HG03095 (cell line): ENCODE data around the gene ADARB1.

ENCODE experiments used
- ATAC-seq: cut with Tn5 transposase; IDR thresholded peaks from one replicate; pipeline ENCODE4 v1.9.1; 2021; ENCODE audit warnings: moderate library complexity; ENCODE audit not compliant: unreplicated experiment

ADARB1 gene

DNA sequence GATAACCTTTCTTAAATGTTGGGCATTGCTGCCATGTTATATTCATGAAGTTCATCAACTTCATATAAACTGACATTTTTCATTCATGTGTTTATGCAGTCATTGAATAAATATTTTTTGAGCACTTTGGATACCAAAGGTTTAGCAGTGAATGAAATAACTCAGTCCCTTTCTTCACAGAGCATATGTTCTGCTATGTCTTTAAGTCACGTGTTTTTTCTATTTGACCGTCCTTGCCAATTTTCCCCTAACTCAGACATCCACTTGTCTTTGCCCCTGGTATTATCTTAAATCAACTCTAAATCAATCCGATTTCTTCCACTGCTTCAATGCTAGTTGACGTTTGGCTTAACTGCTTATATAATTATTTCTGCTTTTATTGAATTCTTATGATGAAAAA is 16.6 kb downstream of the ADARB1 start:
- ATAC-seq, result no peak

DNA sequence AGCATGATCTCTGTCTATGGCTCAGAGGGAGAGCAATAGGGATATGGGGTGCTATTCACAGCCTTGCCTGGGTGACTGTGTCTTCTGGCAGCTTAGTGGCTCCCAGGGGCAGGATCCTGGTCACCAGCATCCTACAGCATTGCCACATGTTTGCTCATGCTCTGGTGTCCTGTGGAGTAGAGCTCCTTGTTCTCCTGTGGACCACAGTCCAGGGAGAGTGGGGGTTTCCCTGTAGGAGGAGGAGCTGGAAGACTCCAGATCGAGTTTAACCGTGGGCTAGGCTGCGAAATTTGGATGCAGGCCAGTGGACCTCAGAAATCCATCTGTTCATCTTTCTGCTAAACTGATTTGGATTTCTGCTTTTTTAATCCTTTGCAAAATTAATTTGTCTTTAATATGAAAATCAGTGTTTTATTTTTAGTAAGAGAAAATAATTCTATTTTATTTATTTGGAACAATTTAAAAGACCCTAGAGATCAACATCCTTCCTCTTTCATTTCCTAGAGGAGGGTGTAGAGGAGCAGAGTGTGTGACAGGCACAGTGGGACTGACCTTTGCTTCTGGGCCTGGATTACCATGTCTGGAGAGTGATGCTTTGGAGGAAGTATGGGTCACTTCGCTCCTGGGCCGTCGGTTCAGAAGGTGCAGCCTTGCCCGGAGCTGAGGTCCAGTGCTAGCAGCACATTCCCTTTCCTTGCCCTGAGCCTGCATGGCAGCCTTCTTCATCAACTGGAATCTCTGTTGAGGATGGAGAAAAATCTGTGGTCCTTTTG is 17.4 kb downstream of the ADARB1 start:
- ATAC-seq, result no peak

GRCh38 chr21:45093035-45093532 is 18.7 kb downstream of the ADARB1 start:
- ATAC-seq, result no peak

- no peak for ATAC-seq
Observed at GRCh38 chr21:45094412-45094811, 20.0 kb downstream of the ADARB1 start.

DNA sequence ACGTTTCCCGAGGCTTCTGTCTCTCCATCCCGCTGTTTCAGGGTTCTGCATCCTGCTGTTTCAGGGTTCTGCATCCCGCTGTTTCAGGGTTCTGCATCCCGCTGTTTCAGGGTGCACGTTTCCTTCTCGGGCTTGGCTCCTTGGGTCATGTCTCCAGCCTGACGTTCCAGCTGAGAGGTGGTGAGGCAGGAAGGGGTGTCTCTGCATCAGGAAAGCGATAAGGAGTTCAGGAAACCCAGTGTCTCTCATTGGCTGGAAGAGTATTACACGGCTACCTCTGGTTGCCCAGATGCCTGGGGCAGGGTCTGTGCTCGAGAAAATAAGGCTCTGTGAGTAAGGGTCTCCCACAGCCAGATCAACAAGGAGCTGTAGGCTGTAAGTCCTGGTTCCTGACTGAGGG is 21.1 kb downstream of the ADARB1 start:
- ATAC-seq, result no peak

DNA sequence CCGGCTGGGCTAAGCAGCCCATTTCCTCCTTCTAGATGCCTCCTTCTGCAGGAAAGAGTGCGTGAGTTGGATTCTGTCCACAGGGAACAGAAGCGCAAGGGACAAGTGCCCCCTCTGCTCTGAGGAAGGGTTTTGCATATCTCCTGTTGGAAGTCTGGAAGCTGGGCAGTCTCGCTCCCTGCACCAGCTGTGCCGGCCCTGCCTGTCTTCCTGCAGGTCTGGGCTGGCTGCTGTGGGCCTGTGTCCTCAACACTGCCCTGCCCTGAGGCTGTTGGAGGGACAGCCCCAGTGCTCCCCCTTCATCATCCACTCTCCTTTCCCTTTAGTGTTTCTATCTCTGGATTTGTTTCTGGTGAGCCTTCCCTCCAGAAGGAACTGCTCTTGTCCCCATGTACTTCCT is 21.8 kb downstream of the ADARB1 start:
- no peak for ATAC-seq

DNA sequence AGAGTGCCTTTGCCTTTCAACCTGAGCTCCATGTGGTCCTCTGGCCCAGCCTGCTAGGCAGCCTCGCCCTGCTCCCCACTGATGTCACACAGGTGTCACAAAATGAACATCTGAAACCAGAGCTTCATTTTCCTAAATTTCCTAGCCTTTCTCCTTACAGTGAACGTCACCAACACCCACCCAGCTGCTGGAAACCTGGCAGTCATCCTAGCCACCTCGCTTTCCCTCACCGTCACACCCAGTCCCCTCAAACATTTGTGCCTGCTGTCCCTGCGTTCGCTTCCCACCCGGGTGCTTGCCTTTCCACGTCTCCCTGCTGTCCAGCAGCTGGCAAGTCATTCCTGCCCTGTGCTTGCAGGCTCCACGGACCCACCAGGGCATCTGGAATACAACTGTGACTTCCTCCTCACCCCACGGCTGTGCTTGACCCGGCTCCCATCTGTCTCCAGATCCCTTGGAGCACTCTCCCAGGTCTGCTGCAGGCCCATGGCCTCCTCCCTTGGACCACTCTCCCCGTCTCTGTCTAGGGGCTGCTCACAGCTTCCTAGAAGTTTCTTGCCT is 23.5 kb downstream of the ADARB1 start:
- no peak for ATAC-seq

DNA sequence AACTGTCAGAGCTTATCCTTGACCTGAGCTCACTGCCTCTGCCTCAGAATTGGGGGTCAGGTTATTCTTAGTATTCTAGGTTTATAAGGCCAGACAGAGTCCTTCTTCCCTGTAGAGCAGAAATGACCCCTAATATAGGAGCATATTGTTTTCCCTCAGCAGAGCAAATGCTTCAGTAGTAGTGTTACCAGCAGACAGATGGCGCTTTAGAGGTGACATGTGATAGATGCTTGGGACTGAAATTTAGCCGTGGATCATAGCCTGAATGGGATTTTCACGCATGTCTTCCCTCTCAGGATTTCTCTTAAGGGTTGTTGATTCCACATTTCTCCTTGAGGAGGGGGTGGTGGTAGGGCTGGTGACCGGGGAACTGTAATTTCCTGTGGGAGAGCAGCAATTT is 24.5 kb downstream of the ADARB1 start:
- ATAC-seq, result no peak

DNA sequence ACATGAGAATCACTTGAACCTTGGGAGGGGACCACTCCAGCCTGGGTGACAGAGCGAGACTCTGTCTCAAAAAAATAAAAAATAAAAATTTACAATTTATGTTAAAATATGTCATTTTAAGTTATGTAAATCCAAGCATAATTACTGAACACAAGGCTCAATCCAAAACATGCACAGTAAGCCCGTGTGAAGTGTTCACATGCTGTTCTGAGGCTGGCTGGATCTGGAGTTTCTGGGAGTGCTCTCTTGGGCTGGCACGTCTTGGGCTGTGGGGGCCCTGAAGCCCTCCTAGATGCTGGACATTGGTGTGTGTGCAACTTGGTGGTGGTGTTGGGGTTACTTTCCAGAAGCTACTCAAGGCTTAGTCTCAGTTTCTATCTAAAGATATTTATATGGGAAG is 25.2 kb downstream of the ADARB1 start:
- no peak for ATAC-seq

DNA sequence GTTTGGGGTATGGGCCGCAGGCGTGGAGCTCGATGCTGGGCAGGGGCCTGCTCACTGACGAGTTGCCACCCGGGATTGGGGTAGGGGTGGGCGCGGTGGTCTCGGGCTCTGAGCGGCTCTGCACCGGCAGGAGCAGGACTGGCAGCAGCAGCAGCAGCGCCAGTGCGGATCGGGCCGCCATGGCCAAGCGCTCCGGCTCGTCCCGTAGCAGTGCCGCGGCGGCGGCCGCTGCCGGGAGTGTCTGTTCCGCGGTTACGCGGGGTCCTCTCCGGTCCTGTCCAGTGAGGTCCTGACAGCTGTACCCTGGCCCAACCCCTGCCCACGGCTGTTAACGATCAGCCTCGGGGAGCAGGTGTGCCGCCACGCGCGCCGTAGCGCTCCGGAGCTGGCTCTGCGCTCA is 26.5 kb downstream of the ADARB1 start:
- ATAC-seq, result no peak

GRCh38 chr21:45102391-45102932 is 28.1 kb downstream of the ADARB1 start:
- no peak for ATAC-seq

- ATAC-seq, result no peak
Observed at GRCh38 chr21:45103971-45104520, 29.7 kb downstream of the ADARB1 start.

DNA sequence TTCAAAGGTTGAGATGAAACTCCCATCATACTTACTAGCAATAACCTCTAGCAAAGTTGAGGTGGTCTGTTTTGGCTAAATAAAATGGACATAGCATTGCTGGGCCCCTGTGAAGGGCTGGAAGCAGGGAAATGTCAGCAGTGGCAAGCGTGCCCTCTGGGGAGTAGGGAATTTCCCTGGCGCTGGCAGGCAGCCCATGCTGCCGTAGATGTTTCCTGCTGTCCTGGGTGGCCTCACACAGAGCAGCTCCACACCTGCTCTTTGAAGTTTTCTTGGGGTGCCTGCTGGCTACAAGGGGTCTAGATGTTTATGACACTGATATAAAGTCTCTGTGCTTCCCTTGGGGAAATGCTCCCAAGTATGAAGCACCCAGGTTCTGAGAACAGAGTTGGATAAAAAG is 30.2 kb downstream of the ADARB1 start:
- ATAC-seq, result no peak

DNA sequence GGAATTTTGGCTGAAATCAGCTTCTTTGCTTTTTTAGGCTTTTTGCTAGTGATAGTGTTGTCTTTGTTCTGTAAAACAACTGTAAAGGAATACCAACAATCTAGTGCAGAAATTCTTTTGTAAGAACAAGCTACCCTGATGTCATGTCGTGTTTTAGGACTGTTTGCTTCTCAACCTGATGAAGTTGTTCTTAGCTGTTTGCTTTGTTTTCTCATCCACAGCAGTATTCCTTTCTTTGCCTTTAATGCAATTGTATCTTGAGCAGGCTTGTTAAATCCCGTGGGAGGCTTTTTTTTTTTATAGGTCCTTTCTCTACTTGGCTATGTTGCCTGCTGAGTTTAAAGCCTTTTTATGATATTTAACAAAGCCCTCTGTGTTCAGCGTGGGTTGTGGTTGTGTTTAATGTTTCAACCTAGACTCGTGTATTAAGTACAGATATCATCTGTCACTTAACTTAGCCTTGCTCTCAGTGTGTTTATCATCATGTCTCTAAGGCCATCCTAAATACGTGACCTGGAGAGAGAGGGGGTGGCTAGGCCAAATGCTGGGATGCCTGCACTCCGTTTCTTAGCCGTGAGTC is 31.6 kb downstream of the ADARB1 start:
- ATAC-seq, result no peak

- no peak for ATAC-seq
Observed at GRCh38 chr21:45108034-45108790, 33.8 kb downstream of the ADARB1 start.

DNA sequence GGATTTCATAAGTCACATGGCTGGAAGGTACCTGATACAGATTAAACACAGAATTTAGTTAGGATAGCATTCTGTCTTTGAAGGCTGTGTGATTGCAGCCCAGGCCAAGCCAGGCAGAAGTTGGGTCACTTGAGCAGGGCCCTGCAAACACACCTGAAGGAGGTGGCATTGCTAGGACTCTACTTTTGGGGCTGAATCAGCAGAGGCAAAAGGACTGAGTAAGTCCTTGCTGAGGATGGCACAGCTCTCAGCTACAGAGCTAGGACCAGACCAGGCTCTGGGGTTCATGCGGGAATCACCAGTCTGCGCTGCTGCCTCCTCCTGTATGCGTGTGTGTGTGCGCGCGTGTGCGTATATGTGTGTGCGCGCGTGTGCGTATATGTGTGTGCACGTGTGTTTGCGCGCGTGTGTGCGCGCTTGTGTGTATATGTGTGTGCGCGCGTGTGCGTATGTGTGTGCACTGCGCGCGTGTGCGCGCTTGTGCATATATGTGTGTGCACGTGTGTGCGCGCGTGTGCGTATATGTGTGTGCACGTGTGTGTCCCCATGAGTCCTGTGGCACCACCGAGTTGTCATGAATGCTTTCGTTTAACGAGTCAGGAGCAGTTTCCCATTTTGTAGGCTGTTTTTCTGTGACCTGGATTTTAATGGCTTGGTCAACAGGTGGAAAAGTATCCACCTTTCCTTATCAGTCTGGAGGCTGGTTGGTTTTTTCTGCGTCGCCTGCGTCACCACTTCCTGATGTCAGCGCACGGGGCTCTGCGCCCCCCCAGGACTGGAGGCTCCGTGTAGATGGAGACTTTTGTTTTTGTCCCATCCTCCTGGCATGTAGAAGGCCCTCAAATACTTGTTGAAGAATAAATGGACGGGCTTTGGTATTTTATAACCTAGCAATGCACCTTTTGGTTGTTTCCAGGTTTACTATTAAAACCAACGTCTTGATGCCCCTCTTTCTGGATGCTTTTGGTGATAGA is 34.7 kb downstream of the ADARB1 start:
- ATAC-seq, result no peak

DNA sequence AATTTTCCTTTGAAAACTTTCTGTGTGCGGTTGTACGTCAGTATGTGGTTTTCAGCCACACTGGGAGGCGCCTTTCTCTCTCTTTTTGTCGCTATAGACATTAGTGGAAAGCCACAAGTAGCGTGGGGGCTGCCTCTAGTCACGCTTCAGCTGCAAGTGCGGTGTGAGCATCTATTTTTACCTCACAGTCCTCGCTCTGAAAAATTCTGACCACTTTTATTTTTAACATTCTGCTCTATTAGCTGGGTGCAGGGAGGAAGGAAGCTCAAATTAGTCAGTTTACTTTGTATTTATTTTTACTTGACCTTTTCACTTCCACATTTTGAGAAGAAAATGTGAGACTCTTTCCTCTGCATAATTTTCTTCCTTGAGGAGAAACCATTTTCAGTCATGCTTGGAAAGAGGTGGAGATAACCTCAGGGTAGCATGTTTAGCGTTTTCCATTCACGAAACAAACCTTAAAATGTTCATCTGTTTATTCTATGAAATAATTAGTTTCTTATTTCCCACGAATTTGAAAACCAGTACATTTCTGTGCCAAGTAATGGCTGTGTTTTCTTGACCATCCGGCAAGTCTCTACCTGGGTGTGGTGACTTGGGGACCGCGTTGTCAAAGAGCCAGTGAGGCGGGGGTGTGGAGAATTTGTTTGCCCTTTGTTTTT is 35.6 kb downstream of the ADARB1 start:
- peak; percentile 87 for ATAC-seq

DNA sequence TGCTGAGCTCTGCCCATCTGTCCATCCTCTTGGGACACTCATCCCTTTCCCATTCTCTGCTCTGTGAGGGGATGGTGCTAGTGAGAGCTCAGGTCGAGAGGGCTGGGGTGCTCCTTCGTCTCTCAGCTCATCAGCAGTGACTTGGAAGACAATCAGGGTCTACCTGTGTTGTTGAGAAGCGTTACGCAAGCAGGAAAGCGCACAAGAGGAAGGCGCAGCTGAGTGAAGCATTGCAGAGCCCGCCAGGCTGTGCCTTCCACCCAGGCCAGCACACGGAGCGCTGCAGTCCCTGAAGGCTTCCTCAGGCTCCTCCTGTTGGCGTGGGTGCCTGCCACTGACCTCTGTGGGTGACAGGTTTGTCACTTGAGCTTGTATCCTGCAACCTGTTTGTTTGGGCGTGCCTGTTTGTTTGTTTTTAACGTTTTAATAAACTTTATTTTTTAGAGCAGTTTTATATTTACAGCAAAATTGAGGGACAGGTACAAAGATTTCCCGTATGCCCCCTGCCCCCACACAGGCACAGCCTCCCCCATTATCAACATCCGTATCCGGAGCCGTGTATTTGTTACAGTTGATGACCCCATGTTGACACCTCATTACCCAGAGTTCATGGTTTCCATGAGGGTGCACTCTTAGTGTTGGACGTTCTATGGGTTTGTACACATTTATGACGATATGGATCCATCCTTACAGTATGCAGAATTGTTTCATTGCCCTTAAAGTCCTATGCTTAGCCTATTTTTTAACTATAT is 36.7 kb downstream of the ADARB1 start:
- ATAC-seq, result no peak

DNA sequence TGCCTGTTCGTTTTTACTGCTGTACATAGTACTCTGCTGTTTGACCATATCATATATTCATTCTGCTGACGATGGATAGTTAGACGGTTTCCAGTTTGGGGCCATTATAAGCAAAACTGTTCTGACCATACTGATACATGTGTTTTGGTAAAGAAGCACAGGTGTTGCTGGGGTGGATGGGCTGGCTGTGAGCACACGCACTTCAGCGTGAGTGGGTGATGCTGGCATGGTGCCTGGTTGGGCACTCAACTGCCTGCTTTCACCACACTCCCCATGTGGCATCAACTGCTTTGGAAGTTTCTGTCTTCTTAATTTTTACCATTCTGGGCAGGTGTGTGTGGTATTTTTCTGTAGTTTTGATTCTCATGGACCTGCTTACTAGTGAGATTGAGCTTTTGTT is 37.3 kb downstream of the ADARB1 start:
- no peak for ATAC-seq
